Activated CD8-positive, alpha-beta T cell treated with anti-CD3 and anti-CD28 coated beads, Interleukin-2, amount 10 ng/mL, durations not matched to agents 7 days and 5 days (primary cell): ENCODE measurements around the gene ANKS6. TPM values are rescaled to one million over a fixed set of nuclear protein-coding genes. Genes with fewer than 3 reads are reported as not detected.

Experiments used
- ATAC-seq: fragments of 150-1000 bp; cut with Tn5 transposase; one replicate; pipeline ENCODE4 v1.10.0; 2021; ENCODE audit warnings: moderate library complexity
- CTCF ChIA-PET: fragments of 350-600 bp; sonication (Branson Sonifier 250); formaldehyde crosslinking; loops from one replicate; lab custom pipeline; 2021; ENCODE audit warnings: antibody characterized with exemption; lab: Charles Lee
- POLR2A ChIA-PET: fragments of 350-600 bp; sonication (Branson Sonifier 250); formaldehyde crosslinking; loops from one replicate; lab custom pipeline; 2021; ENCODE audit warnings: antibody characterized with exemption; lab: Charles Lee
- DNase-seq: peaks from one replicate; pipeline ENCODE4 v3.0.0-alpha.2; 2020
- H3K27ac Mint-ChIP-seq: one replicate; pipeline ENCODE4 v1.8.0; 2021; ENCODE audit warnings: mild to moderate bottlenecking, mixed read lengths
- H3K27me3 Mint-ChIP-seq: one replicate; pipeline ENCODE4 v1.8.0; 2021; ENCODE audit warnings: low read depth, mixed read lengths
- H3K36me3 Mint-ChIP-seq: one replicate; pipeline ENCODE4 v1.8.0; 2021; ENCODE audit warnings: low read depth, mixed read lengths
- H3K4me1 Mint-ChIP-seq: one replicate; pipeline ENCODE4 v1.8.0; 2021; ENCODE audit warnings: low read depth, mixed read lengths
- H3K4me3 Mint-ChIP-seq: one replicate; pipeline ENCODE4 v1.8.0; 2021; ENCODE audit warnings: mild to moderate bottlenecking, mixed read lengths
- H3K9me3 Mint-ChIP-seq: one replicate; pipeline ENCODE4 v1.8.0; 2022; ENCODE audit warnings: mixed read lengths; ENCODE audit not compliant: insufficient read depth
- total RNA-seq, 2 experiments: library from RNA; stranded (reverse); gene quantifications; one replicate each; pipeline ENCODE4 v1.2.3, GENCODE V29; 2021

The ANKS6 gene
- total RNA-seq, 2 experiments from 2014 or later: 3.8 to 5.8 TPM

DNA sequence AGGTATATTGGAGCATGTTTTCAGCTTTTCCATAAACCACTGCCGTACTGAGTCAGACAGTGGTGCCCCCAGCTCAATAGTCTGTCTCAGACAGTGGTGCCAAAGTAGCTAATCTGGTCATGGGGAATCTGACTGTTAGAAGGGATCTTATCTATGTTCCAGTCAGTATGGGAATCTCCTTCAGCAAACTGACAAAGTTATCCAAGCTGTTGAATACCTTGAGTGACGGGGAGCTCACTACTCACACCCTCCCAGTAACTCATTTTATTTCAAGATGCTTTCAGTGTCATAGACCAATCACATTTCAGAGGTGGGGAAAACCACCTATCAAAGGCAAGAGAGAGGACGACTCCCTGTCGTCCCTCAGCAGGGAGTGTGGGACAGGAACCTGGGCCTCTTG lies 18.7 kb downstream of the ANKS6 start:
- ChIA-PET POLR2A (no interaction called here), CTCF (interaction anchor here (1.4 to 4.3 kb wide), 5 partner anchors 11 to 463 kb away, joined by 3 to 50 read pairs (median 25); no protein-coding TSS in a partner anchor)
- ATAC-seq (no peak), DNase-seq (no peak)
- no peaks in the 10 kb centered on the region for H3K27me3 Mint-ChIP-seq
- H3K36me3 Mint-ChIP-seq: no peaks in the 10 kb centered on the region
- no peak overlapping the region for H3K4me3 Mint-ChIP-seq
- H3K9me3 Mint-ChIP-seq: no peaks in the 10 kb centered on the region
- no peak overlapping the region for H3K27ac Mint-ChIP-seq
- H3K4me1 Mint-ChIP-seq: no peaks in the 10 kb centered on the region

- ChIA-PET POLR2A (interaction anchor here (0.6 kb wide), 1 partner anchor 72 kb away, joined by 3 read pairs; no protein-coding TSS in a partner anchor), CTCF (interaction anchor here (0.6 to 4.3 kb wide), 41 partner anchors 9 to 1319 kb away, joined by 3 to 50 read pairs (median 4); partner anchors contain the start of genes ANKS6 and GALNT12)
- no peaks in the 10 kb centered on the region for H3K9me3 Mint-ChIP-seq
- H3K27me3 Mint-ChIP-seq: no peaks in the 10 kb centered on the region
- H3K4me1 Mint-ChIP-seq: no peaks in the 10 kb centered on the region
- peak; percentile 64 for DNase-seq
- peak; percentile 51 for ATAC-seq
- H3K27ac Mint-ChIP-seq: peak overlapping the region; percentile 26
- H3K36me3 Mint-ChIP-seq: no peaks in the 10 kb centered on the region
- no peak overlapping the region for H3K4me3 Mint-ChIP-seq
Observed at GRCh38 chr9:98775831-98776441, 20.4 kb downstream of the ANKS6 start.

- CTCF ChIA-PET: interaction anchor here (0.7 to 4.3 kb wide), 26 partner anchors 9 to 518 kb away, joined by 3 to 50 read pairs (median 5); partner anchors contain the start of genes ANKS6 and GALNT12
- POLR2A ChIA-PET: no interaction called here
- Mint-ChIP-seq H3K9me3 (no peaks in the 10 kb centered on the region), H3K27me3 (no peaks in the 10 kb centered on the region), H3K4me1 (no peaks in the 10 kb centered on the region), H3K27ac (no peak overlapping the region), H3K4me3 (no peak overlapping the region), H3K36me3 (no peaks in the 10 kb centered on the region)
- ATAC-seq: no peak
- DNase-seq: no peak
Observed at GRCh38 chr9:98774746-98775145, 21.6 kb downstream of the ANKS6 start.

GRCh38 chr9:98773721-98774120 lies 22.6 kb downstream of the ANKS6 start:
- DNase-seq (no peak), ATAC-seq (no peak)
- no peaks in the 10 kb centered on the region for H3K4me1 Mint-ChIP-seq
- ChIA-PET POLR2A (no interaction called here), CTCF (interaction anchor here (1.4 to 4.3 kb wide), 5 partner anchors 8 to 28 kb away, joined by 4 to 31 read pairs (median 25); no protein-coding TSS in a partner anchor)
- H3K4me3 Mint-ChIP-seq: no peak overlapping the region
- no peaks in the 10 kb centered on the region for H3K36me3 Mint-ChIP-seq
- H3K27me3 Mint-ChIP-seq: no peaks in the 10 kb centered on the region
- H3K9me3 Mint-ChIP-seq: no peaks in the 10 kb centered on the region
- H3K27ac Mint-ChIP-seq: no peak overlapping the region

DNA sequence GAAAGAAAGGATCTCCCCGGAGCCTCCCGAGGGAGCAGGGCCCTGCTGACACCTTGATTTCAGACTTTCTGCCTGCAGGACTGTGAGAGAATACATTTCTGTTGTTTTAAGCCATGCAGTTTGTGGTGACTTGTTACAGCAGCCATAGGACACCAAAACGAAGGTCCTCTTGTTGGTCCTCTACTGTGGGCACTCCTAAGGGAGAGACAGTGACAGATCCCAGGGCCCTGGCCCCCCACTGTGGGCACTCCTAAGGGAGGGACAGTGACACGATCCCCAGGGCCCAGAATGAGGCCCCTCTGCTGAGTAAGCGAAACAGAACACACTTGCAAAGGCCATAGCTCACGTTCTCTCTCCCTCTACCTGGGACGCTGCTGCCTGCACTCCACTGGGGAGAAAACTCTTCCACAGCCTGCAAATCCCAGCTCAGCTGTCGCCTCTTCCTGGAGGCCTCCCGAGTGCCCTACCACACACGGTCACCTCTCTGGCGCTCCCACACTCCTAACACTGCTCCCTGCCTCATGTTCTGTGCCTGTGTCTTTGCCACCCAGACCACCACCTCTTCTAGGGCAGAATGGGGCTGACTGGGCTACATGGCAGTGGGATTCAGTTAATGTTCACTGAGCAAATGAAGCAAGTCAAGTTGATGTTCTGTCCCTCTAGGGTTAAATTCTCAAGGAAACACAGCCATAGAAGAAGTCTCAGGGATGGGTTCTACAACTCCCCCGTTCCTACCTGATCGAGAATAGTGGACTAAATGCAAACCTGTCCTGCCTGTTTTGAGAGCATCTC lies 23.8 kb downstream of the ANKS6 start:
- POLR2A ChIA-PET: no interaction called here
- Mint-ChIP-seq H3K27ac (no peak overlapping the region), H3K36me3 (no peaks in the 10 kb centered on the region), H3K27me3 (no peaks in the 10 kb centered on the region), H3K9me3 (no peaks in the 10 kb centered on the region), H3K4me1 (no peaks in the 10 kb centered on the region), H3K4me3 (no peak overlapping the region)
- DNase-seq (no peak), ATAC-seq (no peak)
- CTCF ChIA-PET: interaction anchor here (4.2 kb wide), 1 partner anchor 12 kb away, joined by 31 read pairs; no protein-coding TSS in a partner anchor

GRCh38 chr9:98771209-98771874 lies 25.0 kb downstream of the ANKS6 start:
- no peak for ATAC-seq
- POLR2A ChIA-PET: no interaction called here
- CTCF ChIA-PET: interaction anchor here (0.8 kb wide), 1 partner anchor 20 kb away, joined by 3 read pairs; no protein-coding TSS in a partner anchor

DNA sequence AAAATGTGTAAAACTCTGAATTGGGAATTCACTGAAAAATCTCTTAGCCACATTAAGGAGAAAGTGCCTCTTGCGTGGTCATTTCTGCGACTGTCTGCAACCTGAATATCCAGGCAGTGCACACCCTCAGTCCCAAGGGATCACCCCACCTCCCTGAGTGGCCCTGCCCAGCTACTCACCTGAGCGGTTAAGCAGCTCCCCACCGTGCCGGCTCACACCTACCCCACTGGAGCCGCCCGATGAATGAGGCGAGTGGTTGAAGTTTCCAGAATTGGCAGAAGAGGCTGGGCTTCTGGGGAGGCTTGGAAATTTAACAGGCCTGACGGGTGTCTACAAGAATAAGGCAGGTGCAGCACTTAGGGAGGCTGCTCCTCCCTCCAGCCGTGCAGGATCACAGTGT lies 25.6 kb downstream of the ANKS6 start:
- no peaks in the 10 kb centered on the region for H3K27me3 Mint-ChIP-seq
- no peak for ATAC-seq
- H3K36me3 Mint-ChIP-seq: no peaks in the 10 kb centered on the region
- ChIA-PET CTCF (interaction anchor here (0.8 kb wide), 1 partner anchor 21 kb away, joined by 3 read pairs; no protein-coding TSS in a partner anchor), POLR2A (interaction anchor here (0.8 kb wide), 1 partner anchor 289 kb away, joined by 4 read pairs; no protein-coding TSS in a partner anchor)
- DNase-seq: no peak
- H3K4me3 Mint-ChIP-seq: no peak overlapping the region
- no peak overlapping the region for H3K27ac Mint-ChIP-seq
- H3K9me3 Mint-ChIP-seq: no peaks in the 10 kb centered on the region
- no peaks in the 10 kb centered on the region for H3K4me1 Mint-ChIP-seq

More at GRCh38 chr9:98771209-98771874, 25.0 kb downstream of the ANKS6 start:
- Mint-ChIP-seq H3K36me3 (no peaks in the 10 kb centered on the region), H3K27me3 (no peaks in the 10 kb centered on the region), H3K27ac (no peak overlapping the region), H3K9me3 (no peaks in the 10 kb centered on the region), H3K4me3 (no peak overlapping the region), H3K4me1 (no peaks in the 10 kb centered on the region)
- no peak for DNase-seq

DNA sequence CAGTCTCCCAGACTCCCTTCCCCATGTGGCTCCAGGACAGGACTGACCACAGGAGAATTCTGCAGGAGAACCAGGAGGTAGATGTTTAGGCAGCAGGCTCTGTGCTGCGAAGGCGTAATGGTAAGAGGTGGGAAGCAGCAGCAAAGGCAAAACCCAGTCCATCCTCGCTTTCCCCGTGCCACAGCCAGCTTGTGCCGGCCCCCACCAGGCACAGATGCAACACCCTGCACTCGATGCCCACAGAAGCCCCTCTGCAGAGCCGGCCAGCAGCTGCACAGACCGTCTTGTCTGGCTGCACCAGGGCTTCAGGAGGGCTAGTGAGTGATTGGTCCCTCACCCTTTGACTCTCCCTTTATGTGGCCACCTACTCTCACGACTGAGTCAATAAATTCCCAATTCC lies 28.0 kb downstream of the ANKS6 start:
- DNase-seq (no peak), ATAC-seq (no peak)
- Mint-ChIP-seq H3K27ac (no peak overlapping the region), H3K4me3 (no peak overlapping the region), H3K4me1 (no peaks in the 10 kb centered on the region), H3K36me3 (no peaks in the 10 kb centered on the region), H3K9me3 (no peaks in the 10 kb centered on the region), H3K27me3 (no peaks in the 10 kb centered on the region)
- POLR2A ChIA-PET: no interaction called here
- CTCF ChIA-PET: no interaction called here

- no peak for ATAC-seq
- no peaks in the 10 kb centered on the region for H3K9me3 Mint-ChIP-seq
- no peaks in the 10 kb centered on the region for H3K36me3 Mint-ChIP-seq
- DNase-seq: no peak
- ChIA-PET CTCF (interaction anchor here (3.6 kb wide), 1 partner anchor 8 kb away, joined by 31 read pairs; no protein-coding TSS in a partner anchor), POLR2A (no interaction called here)
- H3K4me3 Mint-ChIP-seq: no peak overlapping the region
- H3K27ac Mint-ChIP-seq: no peak overlapping the region
- no peaks in the 10 kb centered on the region for H3K27me3 Mint-ChIP-seq
- no peaks in the 10 kb centered on the region for H3K4me1 Mint-ChIP-seq
Observed at GRCh38 chr9:98767915-98768314, 28.4 kb downstream of the ANKS6 start.

DNA sequence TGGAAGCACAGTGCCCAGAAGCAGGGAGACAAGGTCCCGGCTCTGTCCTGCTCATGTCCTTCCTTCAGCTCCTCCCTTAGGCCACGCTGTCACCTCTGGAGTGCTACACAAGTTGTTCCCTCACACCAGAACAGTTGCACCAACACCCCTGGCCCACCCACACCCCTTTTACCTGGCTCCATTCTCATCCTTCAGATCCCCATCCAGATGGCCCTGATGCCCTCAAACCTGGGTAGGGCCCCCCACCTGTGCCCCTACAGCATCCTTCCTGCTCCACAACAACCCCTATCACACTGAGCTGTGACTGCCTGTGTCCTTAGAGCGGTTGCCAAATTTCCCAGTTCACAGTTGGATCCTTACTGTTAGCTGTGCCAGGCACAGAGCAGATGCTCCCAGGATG lies 29.2 kb downstream of the ANKS6 start:
- Mint-ChIP-seq H3K27ac (no peak overlapping the region), H3K36me3 (no peaks in the 10 kb centered on the region), H3K27me3 (no peaks in the 10 kb centered on the region), H3K9me3 (no peaks in the 10 kb centered on the region), H3K4me3 (no peak overlapping the region), H3K4me1 (no peaks in the 10 kb centered on the region)
- ChIA-PET POLR2A (no interaction called here), CTCF (interaction anchor here (3.6 kb wide), 1 partner anchor 8 kb away, joined by 31 read pairs; no protein-coding TSS in a partner anchor)
- DNase-seq (no peak), ATAC-seq (no peak)

- Mint-ChIP-seq H3K27ac (no peak overlapping the region), H3K4me3 (no peak overlapping the region), H3K27me3 (no peaks in the 10 kb centered on the region), H3K36me3 (no peaks in the 10 kb centered on the region), H3K4me1 (no peaks in the 10 kb centered on the region), H3K9me3 (no peaks in the 10 kb centered on the region)
- CTCF ChIA-PET: interaction anchor here (3.6 kb wide), 1 partner anchor 9 kb away, joined by 31 read pairs; no protein-coding TSS in a partner anchor
- DNase-seq (no peak), ATAC-seq (no peak)
- POLR2A ChIA-PET: no interaction called here
Observed at GRCh38 chr9:98766586-98766985, 29.8 kb downstream of the ANKS6 start.
